ENCODE measurements around the gene LCN2. TPM values are rescaled to one million over a fixed set of nuclear protein-coding genes. Genes with fewer than 3 reads are reported as not detected.
A peak's percentile ranks its signal among the peaks of the same experiment; 100 is the strongest.

Gene LCN2
- total RNA-seq, 1 donor from 2014 or later, result not detected

GRCh38 chr9:128148509-128149000 lies 698 bp upstream of the LCN2 start:
- DNase-seq (ENCODE audit: low read depth), result no peak

- no peak for DNase-seq (ENCODE audit: low read depth)
Measured at GRCh38 chr9:128149951-128150593, 819 bp downstream of the LCN2 start.

DNA sequence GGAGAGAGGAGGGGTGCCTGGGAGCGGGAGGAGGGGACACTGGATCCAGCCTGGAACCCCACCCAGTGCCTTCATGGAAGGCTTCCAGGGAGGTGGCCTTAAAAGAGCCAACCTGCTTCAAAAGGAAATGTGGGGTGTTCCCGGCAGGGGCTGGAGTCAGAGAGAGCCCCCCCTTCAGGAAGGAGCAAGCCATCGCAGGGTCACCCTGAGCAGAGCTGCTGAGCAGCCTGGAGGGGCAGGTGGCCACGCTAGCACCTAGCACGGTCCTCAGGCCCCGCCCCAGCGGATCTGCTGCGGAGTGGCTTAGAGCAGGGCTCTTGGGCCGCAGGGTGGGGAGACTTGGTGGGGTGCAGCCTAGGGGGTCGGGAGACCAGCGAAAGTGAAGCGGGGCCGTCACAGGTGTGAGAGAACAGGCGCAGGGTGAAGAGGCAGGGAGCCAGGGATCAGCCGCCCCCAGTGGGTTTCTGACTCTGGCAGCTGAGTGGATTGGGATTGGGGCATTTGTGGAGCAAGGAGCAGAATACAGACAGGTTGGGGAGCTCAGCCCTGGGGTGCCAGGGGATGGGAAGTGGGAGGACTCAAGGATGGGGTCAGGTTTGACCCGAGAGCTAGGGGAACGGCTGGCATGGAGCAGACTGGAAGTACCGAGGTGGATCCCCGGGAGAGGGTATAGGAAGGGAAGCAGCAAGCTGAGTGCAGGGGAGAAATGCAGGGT lies 1.5 kb downstream of the LCN2 start:
- DNase-seq (ENCODE audit: low read depth), result no peak

- no peak for DNase-seq (ENCODE audit: low read depth)
Measured at GRCh38 chr9:128151309-128152132, 2.3 kb downstream of the LCN2 start.

DNA sequence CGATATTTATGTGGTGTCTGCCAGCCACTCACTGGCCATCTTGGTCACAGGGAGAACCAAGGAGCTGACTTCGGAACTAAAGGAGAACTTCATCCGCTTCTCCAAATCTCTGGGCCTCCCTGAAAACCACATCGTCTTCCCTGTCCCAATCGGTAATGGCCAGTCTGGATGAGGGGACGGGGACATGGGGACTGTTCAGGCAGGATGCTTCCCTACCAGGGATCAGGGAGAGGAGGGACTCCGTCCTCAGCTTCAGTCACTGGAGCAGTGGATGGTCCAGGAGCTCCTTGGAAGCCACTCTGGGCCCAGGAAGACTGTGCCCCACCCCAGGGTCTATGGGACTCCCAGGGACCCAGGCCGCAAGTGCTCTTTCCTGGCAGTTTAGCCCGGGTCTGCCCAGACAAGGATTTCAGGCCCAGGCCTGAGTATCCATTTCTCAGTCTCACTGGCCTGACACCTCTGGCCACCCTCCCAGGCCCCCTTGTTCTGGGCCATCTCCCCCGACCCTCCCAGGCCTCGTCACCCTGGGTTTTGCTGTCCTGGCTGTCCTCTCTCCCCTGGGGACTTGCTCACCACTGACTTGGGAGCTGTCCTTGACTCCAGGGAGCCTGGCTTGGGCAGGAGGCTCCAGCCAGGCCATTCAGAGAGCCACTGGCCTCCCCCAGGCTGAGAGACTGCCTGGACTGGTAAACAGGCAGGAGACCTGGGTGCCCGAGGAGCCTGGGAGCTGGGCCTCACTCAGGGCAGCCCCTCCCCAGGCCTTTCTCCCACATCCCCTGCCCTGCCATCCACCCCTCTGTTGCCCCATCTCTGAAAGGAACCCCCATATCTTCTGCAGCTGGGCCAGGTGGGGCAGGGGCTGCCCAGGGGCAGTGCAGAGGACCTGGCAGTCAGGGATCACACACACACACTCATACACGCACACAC lies 3.1 kb downstream of the LCN2 start:
- DNase-seq (ENCODE audit: low read depth), result no peak

GRCh38 chr9:128153060-128153946 lies 4.0 kb downstream of the LCN2 start:
- DNase-seq (ENCODE audit: low read depth), result no peak

DNA sequence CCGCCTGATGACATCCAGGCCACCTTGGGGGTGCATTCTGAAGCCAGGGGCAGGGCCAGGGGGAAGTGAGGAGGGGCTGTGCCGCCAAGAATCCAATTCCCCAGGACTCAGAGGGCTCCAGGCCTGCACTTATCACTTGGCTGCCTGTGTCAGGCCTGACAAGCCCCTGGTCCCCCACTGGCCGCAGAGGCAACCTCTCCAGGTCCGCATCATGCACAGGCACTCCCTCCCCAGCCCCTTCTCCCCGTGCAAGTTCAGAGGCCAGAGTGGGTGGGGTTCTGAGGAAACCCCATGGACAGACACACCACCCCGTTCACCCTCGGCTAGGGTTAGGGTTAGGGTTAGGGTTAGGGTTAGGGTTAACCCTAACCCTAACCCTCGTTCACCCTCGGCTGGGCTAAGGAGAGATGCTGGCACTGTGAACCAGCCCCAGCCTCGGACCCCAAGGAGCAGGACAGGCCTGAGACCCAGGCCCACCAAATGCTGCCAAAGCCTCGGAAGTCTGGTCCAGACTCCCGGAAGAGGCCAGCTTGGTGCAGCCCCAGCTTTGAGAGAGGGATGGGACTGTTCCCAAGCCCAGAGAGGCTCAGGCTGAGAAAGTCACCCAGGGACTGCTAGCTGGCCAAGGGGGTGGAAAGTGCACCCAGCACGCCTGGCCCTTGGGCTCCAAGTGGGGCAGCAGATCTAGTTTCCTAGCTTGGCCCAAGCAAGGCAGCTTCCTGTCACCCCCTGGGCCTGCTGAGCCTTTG lies 4.9 kb downstream of the LCN2 start:
- DNase-seq (ENCODE audit: low read depth), result no peak

GRCh38 chr9:128155736-128156500 lies 6.7 kb downstream of the LCN2 start:
- no peak for DNase-seq (ENCODE audit: low read depth)

- DNase-seq (ENCODE audit: low read depth), result no peak
Measured at GRCh38 chr9:128159522-128159783, 10.2 kb downstream of the LCN2 start.

DNA sequence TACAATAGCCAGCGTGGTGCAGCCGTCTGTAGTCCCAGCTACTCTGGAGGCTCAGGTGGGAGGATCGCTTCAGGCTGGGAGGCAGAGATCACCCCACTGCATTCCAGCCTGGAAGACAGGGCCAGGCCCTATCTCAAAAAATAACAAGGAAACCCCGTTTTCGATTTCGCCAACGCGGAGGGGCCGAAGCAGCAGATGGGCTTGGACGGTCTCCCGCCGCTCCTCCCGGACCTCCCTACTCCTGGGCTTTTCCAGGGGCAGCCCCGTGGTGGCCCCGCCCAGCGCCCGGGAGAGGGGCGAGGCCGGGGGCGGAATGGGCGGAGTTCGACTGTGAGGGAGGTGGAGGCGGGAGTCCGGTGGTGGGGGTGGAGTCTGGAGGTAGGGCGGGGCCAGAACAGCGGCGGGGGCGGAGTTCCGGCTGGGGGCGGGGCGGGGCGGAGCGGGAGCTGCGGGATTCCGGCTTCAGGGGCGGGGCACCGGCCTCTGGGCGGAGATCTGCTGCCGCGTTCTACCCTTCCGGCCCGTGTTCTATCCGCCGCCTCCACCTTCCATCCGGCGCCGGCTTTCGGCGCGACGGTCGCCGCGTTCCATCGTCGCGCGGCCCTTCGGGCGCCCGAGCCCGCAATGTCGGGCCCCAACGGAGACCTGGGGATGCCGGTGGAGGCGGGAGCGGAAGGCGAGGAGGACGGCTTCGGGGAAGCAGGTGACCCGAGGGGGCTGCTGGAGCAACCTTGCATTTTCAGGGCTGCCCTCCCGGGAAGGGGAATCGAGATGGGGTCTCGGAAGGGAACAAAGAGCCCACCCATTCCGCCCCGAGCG lies 10.7 kb downstream of the LCN2 start, which contains the start of gene BBLN:
BBLN (plus strand) TSS at position 482 of the 819 bp plus-strand sequence; CDS start at position 625, 143 bp downstream.
- DNase-seq (ENCODE audit: low read depth), result peak; percentile 92

DNA sequence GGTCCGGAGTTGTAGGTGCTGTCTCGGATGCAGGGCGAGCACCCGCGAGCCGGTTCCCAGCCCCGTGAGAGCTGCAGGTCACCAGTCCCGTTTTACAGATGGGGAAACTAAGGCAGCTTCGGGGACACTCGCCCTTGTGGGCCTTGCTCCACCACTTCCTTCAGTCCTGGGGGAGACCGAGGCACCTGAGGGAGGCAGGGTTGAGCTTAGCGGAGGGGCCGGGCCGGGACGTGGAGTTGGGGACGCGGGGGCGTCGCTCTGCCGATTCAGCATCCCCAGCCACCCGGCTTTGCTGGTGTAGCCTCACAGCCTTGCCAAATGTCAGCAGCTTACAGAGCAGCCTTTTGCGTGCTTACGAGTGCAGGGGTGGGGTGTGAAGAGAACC lies 11.3 kb downstream of the LCN2 start:
- no peak for DNase-seq (ENCODE audit: low read depth)

- DNase-seq (ENCODE audit: low read depth), result no peak
Measured at GRCh38 chr9:128161215-128161902, 12.1 kb downstream of the LCN2 start.

DNA sequence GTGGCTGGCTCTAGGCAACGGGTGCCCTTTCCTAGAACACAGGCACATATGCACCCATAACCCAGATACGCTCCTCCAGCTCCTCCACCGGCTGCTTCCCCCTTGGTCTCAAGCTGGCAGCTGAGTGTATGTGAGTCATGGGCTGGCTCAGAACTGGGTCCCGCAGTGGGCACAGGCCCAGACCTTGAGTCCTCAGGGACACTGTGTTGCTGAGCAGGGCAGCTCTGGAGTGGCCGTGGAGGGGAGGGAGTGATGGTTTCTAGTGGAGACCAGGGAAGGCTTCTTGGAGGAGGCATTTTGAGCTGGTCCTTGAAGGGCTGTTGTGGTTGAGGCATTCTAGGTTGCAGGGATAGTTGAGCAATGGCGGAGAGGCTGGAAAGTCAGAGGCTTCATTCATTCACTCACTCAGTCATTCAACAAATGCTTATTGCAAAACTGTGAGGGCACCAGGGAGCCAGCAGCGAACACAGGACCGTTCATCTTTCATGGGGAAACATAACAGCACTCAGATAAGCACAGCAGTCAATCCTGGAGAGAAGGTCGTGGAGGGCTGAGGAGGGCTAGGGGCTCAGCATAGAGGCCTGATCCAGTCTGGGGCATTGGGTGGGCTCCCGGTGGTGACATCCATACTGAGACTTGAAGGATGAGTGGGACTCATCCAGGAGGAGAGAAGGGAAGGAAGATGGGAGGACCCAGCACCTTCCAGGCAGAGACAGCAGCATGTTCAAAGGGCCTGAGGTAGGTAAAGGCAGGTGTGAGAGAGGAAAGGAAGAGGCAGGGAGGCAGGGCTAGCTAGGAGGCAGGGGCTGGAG lies 13.2 kb downstream of the LCN2 start:
- DNase-seq (ENCODE audit: low read depth), result peak; percentile 93

- peak; percentile 59 for DNase-seq (ENCODE audit: low read depth)
Measured at GRCh38 chr9:128163027-128163515, 13.8 kb downstream of the LCN2 start.

- DNase-seq (ENCODE audit: low read depth), result no peak
Measured at GRCh38 chr9:128163523-128164306, 14.5 kb downstream of the LCN2 start.
